Measurements from ENCODE around the gene GPR15.

DNA sequence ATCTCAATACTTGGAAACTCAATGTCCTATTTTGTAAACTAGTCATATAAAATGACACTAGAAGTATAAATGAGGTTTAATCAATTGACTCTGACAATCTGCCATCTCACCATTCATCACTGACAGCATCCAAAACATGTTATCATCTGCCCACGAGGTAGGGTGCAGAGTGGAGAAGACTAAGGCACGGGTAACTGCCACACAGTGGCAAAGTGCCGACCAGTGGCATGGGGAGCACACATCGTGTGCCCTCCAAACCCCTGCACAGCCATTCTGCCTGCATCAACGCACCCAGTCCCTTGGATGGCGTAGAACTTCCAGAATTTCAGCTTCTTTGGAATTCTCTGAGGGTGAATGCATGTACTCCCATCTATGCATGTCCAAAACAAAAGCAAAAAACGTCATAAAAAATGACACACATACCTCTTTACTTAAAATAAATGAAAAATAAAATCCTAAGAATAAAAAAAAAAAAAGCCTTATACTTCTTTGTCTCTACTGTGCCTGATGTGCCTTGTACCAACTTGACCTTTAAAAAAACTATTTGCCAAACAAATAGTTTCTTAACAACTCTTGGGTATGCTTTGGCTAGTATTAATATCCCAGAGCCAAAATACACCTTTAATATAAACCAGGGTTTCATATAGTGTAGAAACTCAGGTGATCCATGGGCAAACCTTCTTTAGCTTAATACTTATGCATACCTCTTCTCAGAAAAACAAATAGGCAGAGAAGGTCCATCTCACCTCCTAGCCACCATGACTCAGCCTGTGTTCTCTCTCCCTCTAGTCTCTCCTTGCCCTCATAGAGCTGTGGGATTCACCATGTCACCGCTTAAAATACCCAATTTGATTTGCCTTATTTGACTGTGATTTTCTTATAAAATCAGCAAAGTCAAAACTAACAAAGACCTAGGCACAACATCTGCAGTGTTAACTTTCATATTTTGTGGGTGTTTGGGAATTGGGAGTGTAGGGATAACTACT is 48.9 kb downstream of the GPR15 start:
- TF ChIP-seq, protein P1, sequence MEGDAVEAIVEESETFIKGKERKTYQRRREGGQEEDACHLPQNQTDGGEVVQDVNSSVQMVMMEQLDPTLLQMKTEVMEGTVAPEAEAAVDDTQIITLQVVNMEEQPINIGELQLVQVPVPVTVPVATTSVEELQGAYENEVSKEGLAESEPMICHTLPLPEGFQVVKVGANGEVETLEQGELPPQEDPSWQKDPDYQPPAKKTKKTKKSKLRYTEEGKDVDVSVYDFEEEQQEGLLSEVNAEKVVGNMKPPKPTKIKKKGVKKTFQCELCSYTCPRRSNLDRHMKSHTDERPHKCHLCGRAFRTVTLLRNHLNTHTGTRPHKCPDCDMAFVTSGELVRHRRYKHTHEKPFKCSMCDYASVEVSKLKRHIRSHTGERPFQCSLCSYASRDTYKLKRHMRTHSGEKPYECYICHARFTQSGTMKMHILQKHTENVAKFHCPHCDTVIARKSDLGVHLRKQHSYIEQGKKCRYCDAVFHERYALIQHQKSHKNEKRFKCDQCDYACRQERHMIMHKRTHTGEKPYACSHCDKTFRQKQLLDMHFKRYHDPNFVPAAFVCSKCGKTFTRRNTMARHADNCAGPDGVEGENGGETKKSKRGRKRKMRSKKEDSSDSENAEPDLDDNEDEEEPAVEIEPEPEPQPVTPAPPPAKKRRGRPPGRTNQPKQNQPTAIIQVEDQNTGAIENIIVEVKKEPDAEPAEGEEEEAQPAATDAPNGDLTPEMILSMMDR (IDR thresholded peaks at IDR 0.05 in 4 of 5, conservative IDR thresholded peaks at IDR 0.05 in 1 of 5), result no peak
- no peak for TF ChIP-seq POLR2A (IDR thresholded peaks at IDR 0.05)

Measured in gastrocnemius medialis (tissue), 4 donors.